Mucosa of descending colon (tissue), 3 donors: Measurements from ENCODE around the gene BATF2. TPM values are rescaled to one million over a fixed set of nuclear protein-coding genes. Genes with fewer than 3 reads are reported as not detected.

ENCODE experiments used
- ATAC-seq: fragments of 200-7000 bp; cut with Tn5 transposase; one replicate; pipeline ENCODE4 v1.9.1; 2020; ENCODE audit warnings: mild to moderate bottlenecking, moderate library complexity
- DNase-seq, 3 donors: peaks; one replicate each; pipeline ENCODE4 v3.0.0-alpha.2; 2020
- H3K36me3 ChIP-seq: fragments of 200-600 bp; one replicate; pipeline ENCODE4 v1.8.0; 2021; ENCODE audit warnings: low read depth, mild to moderate bottlenecking
- H3K4me1 ChIP-seq: fragments of 200-600 bp; one replicate; pipeline ENCODE4 v1.8.0; 2021; ENCODE audit warnings: low read depth, mild to moderate bottlenecking
- H3K4me3 ChIP-seq: fragments of 200-600 bp; one replicate; pipeline ENCODE4 v1.8.0; 2021; ENCODE audit warnings: mild to moderate bottlenecking
- H3K9me3 ChIP-seq: fragments of 200-600 bp; one replicate; pipeline ENCODE4 v1.8.0; 2021; ENCODE audit warnings: mild to moderate bottlenecking
- CTCF ChIP-seq: fragments of 200-600 bp; IDR thresholded peaks from one replicate; pipeline ENCODE4 v1.8.0; 2022; ENCODE audit warnings: antibody characterized with exemption, mild to moderate bottlenecking
- intact Hi-C, 2 donors: fragments of 100-400 bp; cut with DNase I in 1 of 2; cut with micrococcal nuclease in 1 of 2; formaldehyde crosslinking; loops; one replicate each; pipeline versions ENCODE4 v1.11.0 to v1.11.1; 2022; cut with DNase I, micrococcal nuclease
- total RNA-seq, 3 donors: library from RNA; stranded (reverse); fragmentation: NEBNext Ultra II Directional in 2 of 3; extraction: Animal tissue kit (Norgen Biotek cat#: 25700) in 2 of 3; gene quantifications; one replicate each; pipeline versions ENCODE4 v1.2.1 to v1.2.4, GENCODE V29; 2021 to 2023
- donor health status: DM: no; HTN: no; CAD: no; lungs with moderate emphysema.
- donor health status: DM: no; HTN: no; CAD: no.
- donor health status: DM: no; HTN: yes; CAD: no.

BATF2 gene
- total RNA-seq, 3 donors from 2014 or later: 12.7 to 25.3 (median 18.0) TPM

- intact Hi-C loops: no loop called here
- H3K4me1 ChIP-seq: peaks cover 7% of the 10 kb centered on the region
- no peaks in the 10 kb centered on the region for H3K36me3 ChIP-seq
- DNase-seq (no peak), ATAC-seq (no peak)
- no peaks in the 10 kb centered on the region for H3K9me3 ChIP-seq
- no peak for TF ChIP-seq CTCF
- H3K4me3 ChIP-seq: no peak overlapping the region
Measured at GRCh38 chr11:65019824-65020223, 23.1 kb upstream of the BATF2 start.

- ATAC-seq (no peak), DNase-seq (no peak)
- TF ChIP-seq CTCF: no peak
- no peaks in the 10 kb centered on the region for H3K9me3 ChIP-seq
- no peak overlapping the region for H3K4me3 ChIP-seq
- H3K4me1 ChIP-seq: peaks cover 11% of the 10 kb centered on the region
- no peaks in the 10 kb centered on the region for H3K36me3 ChIP-seq
- intact Hi-C loops: no loop called here
Measured at GRCh38 chr11:65017937-65018336, 21.2 kb upstream of the BATF2 start.

GRCh38 chr11:65016705-65017104 lies 19.9 kb upstream of the BATF2 start:
- DNase-seq: no peak

GRCh38 chr11:65014726-65015227 lies 18.0 kb upstream of the BATF2 start:
- no peak for TF ChIP-seq CTCF
- peak; percentile 28 for ATAC-seq
- intact Hi-C loops: no loop called here

More at GRCh38 chr11:65016705-65017104, 19.9 kb upstream of the BATF2 start:
- no peak for TF ChIP-seq CTCF
- peaks cover 14% of the 10 kb centered on the region for H3K4me1 ChIP-seq
- no peak overlapping the region for H3K4me3 ChIP-seq
- intact Hi-C loops: no loop called here
- no peaks in the 10 kb centered on the region for H3K36me3 ChIP-seq
- H3K9me3 ChIP-seq: no peaks in the 10 kb centered on the region
- no peak for ATAC-seq

GRCh38 chr11:65013888-65014725 lies 17.3 kb upstream of the BATF2 start, which contains the start of gene ARL2:
Gene ARL2 (plus strand): TSS chr11:65014160. CDS start chr11:65014208, 48 bp downstream.
- Histone ChIP-seq H3K36me3 (no peaks in the 10 kb centered on the region), H3K4me1 (peaks cover 14% of the 10 kb centered on the region), H3K9me3 (no peaks in the 10 kb centered on the region), H3K4me3 (peak within 1 kb of the TSS; percentile 54)
- TF ChIP-seq CTCF: peak; percentile 91
- intact Hi-C loops: no loop called here
- ATAC-seq (peak; percentile 90), DNase-seq (peak; percentile 92 to 95 (median 93))

More at GRCh38 chr11:65014726-65015227, 18.0 kb upstream of the BATF2 start:
- peaks cover 14% of the 10 kb centered on the region for H3K4me1 ChIP-seq
- no peaks in the 10 kb centered on the region for H3K9me3 ChIP-seq
- H3K36me3 ChIP-seq: no peaks in the 10 kb centered on the region
- DNase-seq: peak in 1 of 3 donors; percentile 53
- peak overlapping the region; percentile 54 for H3K4me3 ChIP-seq
